ENCODE results near the gene ATF6. TPM values are rescaled to one million over a fixed set of nuclear protein-coding genes. Genes with fewer than 3 reads are reported as not detected.
"Not testable (repeated sequence)": the region's sequence is repeated elsewhere in the genome, so short reads cannot be mapped to it uniquely, and the experiment has no call there.

Gene ATF6
- total and polyA plus RNA-seq, 9 donors, result 13.4 to 21.0 (median 16.3) TPM

DNA sequence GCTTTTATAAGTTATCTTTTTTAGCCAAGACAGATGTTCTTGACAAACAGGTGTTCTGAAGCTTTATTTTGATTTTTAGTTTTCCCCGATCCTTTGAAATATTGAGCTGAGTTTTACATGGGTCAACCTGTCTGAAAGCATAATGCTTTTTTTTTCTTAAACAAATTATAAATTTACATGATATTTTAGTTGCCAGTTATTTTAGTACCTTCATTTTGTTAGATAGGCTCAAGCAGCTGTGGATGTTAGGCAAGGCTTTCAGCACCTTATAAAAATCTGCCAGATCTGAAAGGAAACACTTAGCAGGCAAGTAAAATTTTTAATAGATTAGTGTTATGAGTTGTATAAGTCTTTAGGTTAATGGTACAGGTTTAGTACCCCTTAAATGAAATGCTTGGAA is 33.7 kb downstream of the ATF6 start:
- no CpG with 5 or more reads among the region's 1 CpG for WGBS (ENCODE audit: insufficient coverage)
- H3K4me1 ChIP-seq (ENCODE audit: control insufficient read depth, insufficient read depth, low read length), result no peaks in the 10 kb centered on the region
- DNase-seq, result no peak
- H3K4me3 ChIP-seq (ENCODE audit: low read length), result no peak overlapping the region
- H3K27me3 ChIP-seq (ENCODE audit: control insufficient read depth, insufficient read depth, low read length), result no peaks in the 10 kb centered on the region
- no peak overlapping the region for H3K27ac ChIP-seq (ENCODE audit: low read length)
- no peaks in the 10 kb centered on the region for H3K9me3 ChIP-seq (replicated peaks; ENCODE audit: control insufficient read depth, low read depth, low read length)
- H3K36me3 ChIP-seq (ENCODE audit: control insufficient read depth, insufficient read depth, low read length), result peaks cover 16% of the 10 kb centered on the region

DNA sequence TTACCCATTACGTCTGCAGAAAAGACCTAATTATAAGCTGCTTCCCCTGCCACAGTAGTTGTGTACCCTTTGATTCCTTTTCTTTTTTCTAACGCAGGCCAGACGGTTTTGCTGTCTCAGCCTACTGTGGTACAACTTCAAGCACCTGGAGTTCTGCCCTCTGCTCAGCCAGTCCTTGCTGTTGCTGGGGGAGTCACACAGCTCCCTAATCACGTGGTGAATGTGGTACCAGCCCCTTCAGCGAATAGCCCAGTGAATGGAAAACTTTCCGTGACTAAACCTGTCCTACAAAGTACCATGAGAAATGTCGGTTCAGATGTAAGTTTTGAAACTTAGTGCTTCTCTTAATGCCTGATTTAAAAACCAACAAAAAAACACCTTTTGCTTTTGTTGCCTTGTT is 35.8 kb downstream of the ATF6 start:
- peaks cover 7% of the 10 kb centered on the region for H3K36me3 ChIP-seq (ENCODE audit: control insufficient read depth, insufficient read depth, low read length)
- no peaks in the 10 kb centered on the region for H3K4me1 ChIP-seq (ENCODE audit: control insufficient read depth, insufficient read depth, low read length)
- peak; percentile 68 for DNase-seq
- no peak overlapping the region for H3K4me3 ChIP-seq (ENCODE audit: low read length)
- peak overlapping the region; percentile 0 for H3K27ac ChIP-seq (ENCODE audit: low read length)
- no peaks in the 10 kb centered on the region for H3K27me3 ChIP-seq (ENCODE audit: control insufficient read depth, insufficient read depth, low read length)
- no peaks in the 10 kb centered on the region for H3K9me3 ChIP-seq (replicated peaks; ENCODE audit: control insufficient read depth, low read depth, low read length)
- 58% methylated on average over 3 of the region's 7 CpGs for WGBS (ENCODE audit: insufficient coverage)

DNA sequence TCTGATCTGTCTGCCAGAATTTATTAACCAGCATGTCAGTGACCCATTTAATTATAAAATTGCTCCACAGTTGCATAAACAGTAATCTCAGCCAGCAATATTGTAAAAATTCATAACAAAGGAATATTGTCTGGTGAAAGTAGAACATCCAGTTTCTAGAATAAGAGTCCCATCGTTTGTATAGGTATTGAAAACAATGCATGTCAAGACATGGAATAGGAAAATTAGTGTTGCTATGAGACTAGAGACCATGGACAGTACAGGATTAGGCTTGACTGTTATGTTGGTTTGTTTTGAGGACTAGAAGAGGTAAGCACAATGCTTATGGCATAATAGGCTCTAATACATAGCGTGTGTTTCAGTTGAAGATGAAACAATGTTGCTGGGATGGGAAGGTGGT is 37.1 kb downstream of the ATF6 start:
- Histone ChIP-seq H3K27me3 (ENCODE audit: control insufficient read depth, insufficient read depth, low read length) (no peaks in the 10 kb centered on the region), H3K36me3 (ENCODE audit: control insufficient read depth, insufficient read depth, low read length) (peaks cover 4% of the 10 kb centered on the region)
- WGBS (ENCODE audit: insufficient coverage), result 89% methylated on average over 2 of the region's 2 CpGs

DNA sequence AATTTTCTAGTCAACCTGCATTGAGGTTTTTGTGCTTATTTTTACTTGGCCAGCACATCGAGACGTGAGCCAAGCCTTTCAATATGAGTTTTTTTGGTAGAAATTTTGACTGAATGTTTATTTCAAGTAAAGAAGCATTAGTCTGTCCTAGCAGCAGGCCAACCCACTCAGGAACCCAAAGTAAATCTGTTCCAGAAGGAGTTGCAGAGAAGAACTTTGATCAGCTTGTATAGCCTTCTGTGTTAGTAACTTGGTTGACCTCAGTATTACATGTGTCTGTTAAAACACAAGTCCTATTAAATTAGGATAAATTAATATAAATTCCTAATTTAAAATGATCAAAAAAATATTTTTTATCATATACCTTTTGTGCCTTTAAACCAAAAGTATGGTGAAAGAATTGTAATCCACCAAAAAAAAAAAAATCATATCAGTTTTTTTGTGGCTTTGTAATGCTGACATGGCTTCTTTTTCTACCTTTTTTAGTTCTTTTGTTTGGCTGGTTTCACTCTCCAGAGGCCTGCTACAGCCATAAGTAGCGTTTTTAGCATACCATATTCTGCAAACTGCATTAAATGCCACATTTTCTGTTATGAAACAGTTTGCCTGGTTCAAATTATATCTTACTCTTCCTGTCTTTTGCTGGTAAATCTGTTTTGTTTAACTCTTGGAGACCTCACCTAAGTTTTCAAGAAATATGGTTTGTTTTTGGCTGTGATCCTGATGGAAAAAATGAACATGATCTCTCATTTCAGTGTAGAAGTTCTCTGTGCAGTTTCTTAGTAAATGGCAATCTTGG is 39.5 kb downstream of the ATF6 start:
- WGBS (ENCODE audit: insufficient coverage), result 30% methylated on average over 2 of the region's 3 CpGs
- Histone ChIP-seq H3K27me3 (ENCODE audit: control insufficient read depth, insufficient read depth, low read length) (no peaks in the 10 kb centered on the region), H3K9me3 (replicated peaks; ENCODE audit: control insufficient read depth, low read depth, low read length) (peaks cover 3% of the 10 kb centered on the region), H3K4me1 (ENCODE audit: control insufficient read depth, insufficient read depth, low read length) (no peaks in the 10 kb centered on the region), H3K27ac (ENCODE audit: low read length) (peak overlapping the region; percentile 47), H3K4me3 (ENCODE audit: low read length) (no peak overlapping the region), H3K36me3 (ENCODE audit: control insufficient read depth, insufficient read depth, low read length) (peaks cover 5% of the 10 kb centered on the region)
- peak; percentile 90 for DNase-seq

More for the DNA sequence above, 37.1 kb downstream of the ATF6 start:
- Histone ChIP-seq H3K4me1 (ENCODE audit: control insufficient read depth, insufficient read depth, low read length) (no peaks in the 10 kb centered on the region), H3K27ac (ENCODE audit: low read length) (no peak overlapping the region), H3K4me3 (ENCODE audit: low read length) (no peak overlapping the region), H3K9me3 (replicated peaks; ENCODE audit: control insufficient read depth, low read depth, low read length) (no peaks in the 10 kb centered on the region)
- DNase-seq, result no peak

DNA sequence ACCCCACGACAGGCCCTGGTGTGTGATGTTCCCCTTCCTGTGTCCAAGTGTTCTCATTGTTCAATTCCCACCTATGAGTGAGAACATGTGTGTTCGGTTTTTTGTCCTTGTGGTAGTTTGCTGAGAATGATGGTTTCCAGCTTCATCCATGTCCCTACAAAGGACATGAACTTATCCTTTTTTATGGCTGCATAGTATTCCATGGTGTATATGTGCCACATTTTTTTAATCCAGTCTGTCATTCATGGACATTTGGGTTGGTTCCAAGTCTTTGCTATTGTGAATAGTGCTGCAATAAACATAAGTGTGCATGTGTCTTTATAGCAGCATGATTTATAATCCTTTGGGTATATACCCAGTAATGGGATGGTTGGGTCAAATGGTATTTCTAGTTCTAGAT is 43.1 kb downstream of the ATF6 start:
- H3K27ac ChIP-seq (ENCODE audit: low read length); H3K9me3 ChIP-seq (replicated peaks; ENCODE audit: control insufficient read depth, low read depth, low read length); DNase-seq; H3K4me3 ChIP-seq (ENCODE audit: low read length); H3K27me3 ChIP-seq (ENCODE audit: control insufficient read depth, insufficient read depth, low read length); H3K4me1 ChIP-seq (ENCODE audit: control insufficient read depth, insufficient read depth, low read length); H3K36me3 ChIP-seq (ENCODE audit: control insufficient read depth, insufficient read depth, low read length): not testable (repeated sequence)
- WGBS (ENCODE audit: insufficient coverage), result no CpG with 5 or more reads among the region's 2 CpGs

DNA sequence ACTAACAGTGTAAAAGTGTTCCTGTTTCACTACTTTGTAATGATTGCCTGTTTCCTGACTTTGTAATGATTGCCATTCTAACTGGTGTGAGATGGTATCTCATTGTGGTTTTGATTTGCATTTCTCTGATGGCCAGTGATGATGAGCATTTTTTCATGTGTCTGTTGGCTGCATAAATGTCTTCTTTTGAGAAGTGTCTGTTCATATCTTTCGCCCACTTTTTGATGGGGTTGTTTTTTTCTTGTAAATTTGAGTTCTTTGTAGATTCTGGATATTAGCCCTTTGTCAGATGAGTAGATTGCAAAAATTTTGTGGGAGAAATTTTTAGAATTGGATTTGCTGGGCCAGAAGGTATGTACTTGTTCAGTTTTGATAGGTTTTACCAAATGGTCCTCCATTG is 43.5 kb downstream of the ATF6 start:
- not testable (repeated sequence) for H3K27ac ChIP-seq (ENCODE audit: low read length); H3K4me1 ChIP-seq (ENCODE audit: control insufficient read depth, insufficient read depth, low read length); DNase-seq; H3K36me3 ChIP-seq (ENCODE audit: control insufficient read depth, insufficient read depth, low read length); H3K9me3 ChIP-seq (replicated peaks; ENCODE audit: control insufficient read depth, low read depth, low read length); H3K27me3 ChIP-seq (ENCODE audit: control insufficient read depth, insufficient read depth, low read length); H3K4me3 ChIP-seq (ENCODE audit: low read length)
- WGBS (ENCODE audit: insufficient coverage), result no CpG with 5 or more reads among the region's 1 CpG

DNA sequence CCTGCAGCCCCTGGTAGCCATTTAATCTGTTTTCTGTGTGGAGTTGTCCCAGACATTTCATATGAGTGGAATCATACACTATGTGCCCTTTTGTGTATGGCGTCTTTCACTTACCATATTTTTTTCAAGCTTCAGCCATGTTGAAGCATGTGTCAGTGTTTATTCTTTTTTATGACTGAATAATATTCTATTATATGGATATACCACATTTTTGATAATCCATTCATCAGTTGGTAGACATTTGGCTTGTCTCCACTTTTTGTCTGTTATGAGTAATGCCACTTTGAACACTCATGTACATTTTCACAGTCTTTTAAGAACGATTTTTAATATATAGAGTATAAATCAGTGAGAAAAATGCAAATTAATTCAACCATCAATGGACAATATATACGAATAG is 44.7 kb downstream of the ATF6 start:
- peaks cover 6% of the 10 kb centered on the region for H3K9me3 ChIP-seq (replicated peaks; ENCODE audit: control insufficient read depth, low read depth, low read length)
- H3K27ac ChIP-seq (ENCODE audit: low read length), result no peak overlapping the region
- no CpG with 5 or more reads among the region's 3 CpGs for WGBS (ENCODE audit: insufficient coverage)
- H3K27me3 ChIP-seq (ENCODE audit: control insufficient read depth, insufficient read depth, low read length), result no peaks in the 10 kb centered on the region
- no peak overlapping the region for H3K4me3 ChIP-seq (ENCODE audit: low read length)
- peaks cover 3% of the 10 kb centered on the region for H3K36me3 ChIP-seq (ENCODE audit: control insufficient read depth, insufficient read depth, low read length)
- no peaks in the 10 kb centered on the region for H3K4me1 ChIP-seq (ENCODE audit: control insufficient read depth, insufficient read depth, low read length)
- DNase-seq, result no peak

DNA sequence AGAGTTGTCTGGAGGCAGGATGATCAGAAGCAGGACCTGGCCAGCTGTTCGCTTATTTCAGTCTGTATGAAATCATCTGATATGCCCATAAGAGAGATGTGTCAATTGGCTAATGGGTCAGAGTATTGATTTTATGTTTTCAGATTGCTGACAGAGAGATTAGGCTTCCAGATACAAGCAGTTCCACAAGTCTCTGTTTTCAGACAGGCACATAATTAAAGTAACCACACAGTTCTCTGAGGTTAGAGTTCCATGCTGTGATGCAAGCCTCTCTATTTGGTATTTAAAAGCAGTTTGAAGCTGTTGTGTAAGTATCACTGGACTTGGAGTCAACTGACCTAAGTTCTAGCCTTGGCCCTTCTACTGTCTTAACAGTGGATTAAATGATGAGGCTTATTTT is 50.1 kb downstream of the ATF6 start:
- no peak overlapping the region for H3K27ac ChIP-seq (ENCODE audit: low read length)
- H3K4me1 ChIP-seq (ENCODE audit: control insufficient read depth, insufficient read depth, low read length), result no peaks in the 10 kb centered on the region
- H3K9me3 ChIP-seq (replicated peaks; ENCODE audit: control insufficient read depth, low read depth, low read length), result no peaks in the 10 kb centered on the region
- H3K36me3 ChIP-seq (ENCODE audit: control insufficient read depth, insufficient read depth, low read length), result peaks cover 2% of the 10 kb centered on the region
- H3K4me3 ChIP-seq (ENCODE audit: low read length), result no peak overlapping the region
- no peak for DNase-seq
- H3K27me3 ChIP-seq (ENCODE audit: control insufficient read depth, insufficient read depth, low read length), result no peaks in the 10 kb centered on the region
- 0% methylated on average over 1 of the region's 1 CpG for WGBS (ENCODE audit: insufficient coverage)

DNA sequence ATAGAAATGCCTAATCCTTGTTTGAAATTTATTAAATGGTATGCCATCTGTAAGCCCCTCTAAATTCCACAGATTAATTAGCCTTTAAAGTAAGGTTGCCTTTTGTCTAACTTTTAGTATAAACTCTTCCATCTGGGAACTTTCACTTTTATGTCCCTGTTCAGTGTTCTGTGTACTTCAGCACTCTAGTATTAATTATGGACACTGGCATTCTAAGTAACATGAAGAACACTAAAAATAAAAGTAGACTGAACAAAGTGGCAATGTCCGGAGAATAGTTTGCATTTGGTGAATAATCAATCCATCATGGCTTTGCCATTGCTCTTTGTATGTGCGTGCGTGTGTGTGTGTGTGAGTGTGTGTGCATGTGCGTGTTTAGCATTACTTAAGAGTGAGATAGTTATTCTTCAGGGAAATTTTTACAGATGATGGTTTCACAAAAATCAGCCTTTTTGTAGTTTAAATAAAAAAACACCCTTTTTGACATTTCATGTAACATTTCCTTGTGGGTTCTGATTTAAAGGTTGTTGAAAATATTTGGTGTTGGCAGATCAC is 51.1 kb downstream of the ATF6 start:
- no peak for DNase-seq
- Histone ChIP-seq H3K4me3 (ENCODE audit: low read length) (no peak overlapping the region), H3K9me3 (replicated peaks; ENCODE audit: control insufficient read depth, low read depth, low read length) (no peaks in the 10 kb centered on the region), H3K27me3 (ENCODE audit: control insufficient read depth, insufficient read depth, low read length) (no peaks in the 10 kb centered on the region), H3K4me1 (ENCODE audit: control insufficient read depth, insufficient read depth, low read length) (no peaks in the 10 kb centered on the region), H3K27ac (ENCODE audit: low read length) (no peak overlapping the region), H3K36me3 (ENCODE audit: control insufficient read depth, insufficient read depth, low read length) (peaks cover 2% of the 10 kb centered on the region)
- WGBS (ENCODE audit: insufficient coverage), result 89% methylated on average over 3 of the region's 4 CpGs

DNA sequence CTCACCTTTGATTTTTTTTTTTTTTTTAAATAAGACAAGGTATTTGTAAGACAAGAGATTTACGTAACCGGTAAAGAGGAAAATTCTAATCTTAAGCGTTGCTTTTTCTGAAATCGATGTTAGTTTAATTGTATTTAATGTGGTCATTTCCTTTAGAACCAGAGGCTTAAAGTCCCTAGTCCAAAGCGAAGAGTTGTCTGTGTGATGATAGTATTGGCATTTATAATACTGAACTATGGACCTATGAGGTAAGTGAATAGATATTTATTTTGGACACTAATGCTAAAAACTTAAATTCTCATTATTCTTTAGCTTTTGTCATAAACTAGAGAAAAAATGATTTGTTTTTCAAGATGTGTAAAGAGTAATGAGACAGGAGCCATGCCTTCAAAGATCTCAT is 54.8 kb downstream of the ATF6 start:
- H3K27ac ChIP-seq (ENCODE audit: low read length), result no peak overlapping the region
- no CpG with 5 or more reads among the region's 5 CpGs for WGBS (ENCODE audit: insufficient coverage)
- no peaks in the 10 kb centered on the region for H3K27me3 ChIP-seq (ENCODE audit: control insufficient read depth, insufficient read depth, low read length)
- no peaks in the 10 kb centered on the region for H3K4me1 ChIP-seq (ENCODE audit: control insufficient read depth, insufficient read depth, low read length)
- no peak overlapping the region for H3K4me3 ChIP-seq (ENCODE audit: low read length)
- DNase-seq, result no peak
- H3K9me3 ChIP-seq (replicated peaks; ENCODE audit: control insufficient read depth, low read depth, low read length), result no peaks in the 10 kb centered on the region
- H3K36me3 ChIP-seq (ENCODE audit: control insufficient read depth, insufficient read depth, low read length), result peaks cover 13% of the 10 kb centered on the region

All from muscle of leg (tissue), 11 donors.